ENCODE data around the gene HERC4. TPM values are rescaled to one million over a fixed set of nuclear protein-coding genes. Genes with fewer than 3 reads are reported as not detected.

Gene HERC4
- total RNA-seq, 1 donor from 2014 or later, result 74.2 TPM

GRCh38 chr10:68052463-68052862 lies 22.6 kb downstream of the HERC4 start:
- no peak overlapping the region for H3K27ac Mint-ChIP-seq
- no peak overlapping the region for H3K4me2 ChIP-seq
- no peak for DNase-seq (ENCODE audit: low spot score)
- H3K27me3 ChIP-seq, result no peaks in the 10 kb centered on the region
- H3K9me3 ChIP-seq (ENCODE audit: low read depth), result no peaks in the 10 kb centered on the region
- H3K9ac ChIP-seq, result no peak overlapping the region
- H3F3A ChIP-seq (ENCODE audit: low read depth), result no peaks in the 10 kb centered on the region
- H2AFZ ChIP-seq (replicated peaks), result no peak overlapping the region
- H3K27me3 Mint-ChIP-seq (ENCODE audit: insufficient read depth, low read depth), result no peaks in the 10 kb centered on the region
- no peaks in the 10 kb centered on the region for H4K20me1 ChIP-seq (ENCODE audit: low read depth)
- peaks cover 6% of the 10 kb centered on the region for H3K4me1 Mint-ChIP-seq
- TF ChIP-seq CTCF (IDR thresholded peaks at IDR 0.05) (no peak), EZH2phosphoT487 (IDR thresholded peaks at IDR 0.05) (no peak), EZH2 (IDR thresholded peaks at IDR 0.05) (no peak)
- peaks cover 2% of the 10 kb centered on the region for H3K36me3 Mint-ChIP-seq
- no peak overlapping the region for H3K4me3 Mint-ChIP-seq
- no peaks in the 10 kb centered on the region for H3K9me3 Mint-ChIP-seq
- no peak overlapping the region for H3K27ac ChIP-seq
- H3K4me3 ChIP-seq, result no peak overlapping the region
- H3K36me3 ChIP-seq, result no peaks in the 10 kb centered on the region
- peaks cover 6% of the 10 kb centered on the region for H3K79me2 ChIP-seq (ENCODE audit: low read depth)
- H3K4me1 ChIP-seq, result peaks cover 6% of the 10 kb centered on the region

GRCh38 chr10:68049289-68050078 lies 25.6 kb downstream of the HERC4 start:
- TF ChIP-seq CTCF (IDR thresholded peaks at IDR 0.05) (no peak), EZH2 (IDR thresholded peaks at IDR 0.05) (no peak), EZH2phosphoT487 (IDR thresholded peaks at IDR 0.05) (no peak)
- Mint-ChIP-seq H3K27me3 (ENCODE audit: insufficient read depth, low read depth) (no peaks in the 10 kb centered on the region), H3K4me1 (peaks cover 6% of the 10 kb centered on the region), H3K9me3 (no peaks in the 10 kb centered on the region), H3K27ac (peak overlapping the region; percentile 42), H3K4me3 (no peak overlapping the region), H3K36me3 (peaks cover 4% of the 10 kb centered on the region)
- no peaks in the 10 kb centered on the region for H3F3A ChIP-seq (ENCODE audit: low read depth)
- H2AFZ ChIP-seq (replicated peaks), result no peak overlapping the region
- H3K27ac ChIP-seq, result peak overlapping the region; percentile 25
- no peaks in the 10 kb centered on the region for H4K20me1 ChIP-seq (ENCODE audit: low read depth)
- no peaks in the 10 kb centered on the region for H3K27me3 ChIP-seq
- peaks cover 6% of the 10 kb centered on the region for H3K4me1 ChIP-seq
- no peak overlapping the region for H3K4me3 ChIP-seq
- peaks cover 6% of the 10 kb centered on the region for H3K79me2 ChIP-seq (ENCODE audit: low read depth)
- no peak overlapping the region for H3K4me2 ChIP-seq
- H3K36me3 ChIP-seq, result no peaks in the 10 kb centered on the region
- H3K9me3 ChIP-seq (ENCODE audit: low read depth), result no peaks in the 10 kb centered on the region
- no peak for DNase-seq (ENCODE audit: low spot score)
- no peak overlapping the region for H3K9ac ChIP-seq

- H4K20me1 ChIP-seq (ENCODE audit: low read depth), result no peaks in the 10 kb centered on the region
- H3K4me1 Mint-ChIP-seq, result peaks cover 6% of the 10 kb centered on the region
- H3K4me3 Mint-ChIP-seq, result no peak overlapping the region
- no peak overlapping the region for H3K27ac ChIP-seq
- no peak overlapping the region for H3K4me2 ChIP-seq
- H3K36me3 Mint-ChIP-seq, result peaks cover 7% of the 10 kb centered on the region
- no peak overlapping the region for H3K4me3 ChIP-seq
- H3K9ac ChIP-seq, result no peak overlapping the region
- H2AFZ ChIP-seq (replicated peaks), result no peak overlapping the region
- no peaks in the 10 kb centered on the region for H3K27me3 Mint-ChIP-seq (ENCODE audit: insufficient read depth, low read depth)
- H3K36me3 ChIP-seq, result no peaks in the 10 kb centered on the region
- TF ChIP-seq EZH2 (IDR thresholded peaks at IDR 0.05) (no peak), EZH2phosphoT487 (IDR thresholded peaks at IDR 0.05) (no peak), CTCF (IDR thresholded peaks at IDR 0.05) (no peak)
- DNase-seq (ENCODE audit: low spot score), result no peak
- peaks cover 6% of the 10 kb centered on the region for H3K4me1 ChIP-seq
- no peaks in the 10 kb centered on the region for H3F3A ChIP-seq (ENCODE audit: low read depth)
- peak overlapping the region; percentile 9 for H3K27ac Mint-ChIP-seq
- no peaks in the 10 kb centered on the region for H3K9me3 Mint-ChIP-seq
- no peaks in the 10 kb centered on the region for H3K27me3 ChIP-seq
- H3K9me3 ChIP-seq (ENCODE audit: low read depth), result no peaks in the 10 kb centered on the region
- peaks cover 6% of the 10 kb centered on the region for H3K79me2 ChIP-seq (ENCODE audit: low read depth)
Measured at GRCh38 chr10:68047554-68048327, 27.3 kb downstream of the HERC4 start.

Data from neural progenitor cell (in vitro differentiated cells).